NCI-H748 (cell line): Measurements from ENCODE around the gene CXCL6.

Experiments
- DNase-seq: peaks from one replicate; lab custom pipeline; 2025; ENCODE audit not compliant: unreplicated experiment; lab: John Stamatoyannopoulos, UW

The CXCL6 gene

DNA sequence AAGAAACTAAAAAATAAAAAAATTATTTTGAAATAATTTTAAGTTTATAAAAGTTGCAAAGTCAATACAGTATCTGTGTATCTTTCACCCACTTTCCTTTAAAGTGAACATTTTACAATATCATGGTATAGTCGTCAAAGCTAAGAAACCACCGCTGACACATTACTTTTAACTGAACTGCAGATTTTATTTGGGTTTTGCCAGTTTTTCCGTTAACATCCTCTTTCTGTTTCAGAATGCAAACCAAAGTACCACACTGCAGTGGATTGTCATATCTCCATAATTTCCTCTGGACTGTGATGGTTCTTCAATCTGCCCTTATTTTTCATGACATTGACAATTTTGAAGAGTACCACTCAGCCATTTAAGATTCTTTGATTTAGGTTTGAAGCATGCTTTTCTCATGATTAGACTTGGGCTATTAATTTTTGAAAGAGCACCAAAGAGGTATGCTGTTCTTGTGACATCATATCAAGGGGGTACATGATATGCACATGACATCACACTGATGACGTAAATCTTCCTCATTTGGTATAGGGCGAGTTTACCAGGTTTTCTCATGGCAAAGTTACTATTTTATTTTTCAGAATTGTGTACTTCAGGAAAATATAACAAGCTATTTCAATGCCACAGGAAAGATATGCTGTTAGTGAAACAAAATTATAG, 29.1 kb downstream of the CXCL6 start:
- DNase-seq, result no peak

- DNase-seq, result no peak
Measured at GRCh38 chr4:73866246-73866645, 29.8 kb downstream of the CXCL6 start.

- peak; percentile 29 for DNase-seq
Measured at GRCh38 chr4:73867783-73868182, 31.3 kb downstream of the CXCL6 start.

DNA sequence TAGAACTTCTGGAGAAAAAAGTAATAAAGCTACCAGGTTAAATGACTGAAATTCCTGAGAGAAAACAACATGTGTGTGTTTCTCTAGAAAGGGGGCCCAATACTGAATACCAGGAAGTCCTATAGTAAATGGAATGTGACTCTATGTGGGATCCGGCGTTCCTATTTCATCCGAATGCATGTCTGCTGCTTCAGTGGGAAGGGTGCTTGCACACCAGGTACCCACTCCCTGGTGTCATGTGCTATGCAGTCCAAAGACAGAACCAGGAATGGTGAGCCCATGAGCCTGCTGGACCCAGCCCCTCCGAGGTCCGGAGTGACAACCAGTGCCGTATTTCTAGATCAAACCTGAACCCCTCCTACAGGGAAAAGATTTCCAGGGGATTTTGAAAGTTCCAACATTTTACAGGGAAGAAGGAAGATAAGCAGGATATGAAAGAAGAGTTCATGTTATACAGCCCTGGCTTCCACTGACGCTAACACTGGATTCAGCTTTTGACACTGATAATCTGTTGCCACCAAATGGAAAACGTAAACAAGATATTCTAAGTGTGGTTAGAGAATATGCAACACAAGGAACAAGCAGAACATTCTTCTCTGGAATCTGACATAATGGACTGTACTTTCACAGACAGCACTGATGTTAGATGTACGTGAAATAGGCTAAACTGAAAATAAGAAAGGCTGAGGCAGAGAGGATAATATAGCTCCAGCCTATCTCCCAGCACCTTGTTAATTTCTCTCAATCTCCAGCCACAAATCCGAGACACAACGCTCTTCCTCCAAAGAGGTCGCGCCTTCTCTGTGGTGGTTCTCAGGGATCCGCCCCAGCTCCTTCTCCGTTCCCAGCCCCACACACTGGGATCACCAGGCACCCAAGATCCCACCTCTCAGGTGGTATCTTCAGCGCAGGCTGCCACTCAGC, 32.0 kb downstream of the CXCL6 start:
- peak; percentile 5 for DNase-seq

- peak; percentile 22 for DNase-seq
Measured at GRCh38 chr4:73869130-73870055, 32.9 kb downstream of the CXCL6 start, which contains the start of gene CXCL1. Gene CXCL1 (plus strand): TSS chr4:73869393. CDS start chr4:73869471, 78 bp downstream.

DNA sequence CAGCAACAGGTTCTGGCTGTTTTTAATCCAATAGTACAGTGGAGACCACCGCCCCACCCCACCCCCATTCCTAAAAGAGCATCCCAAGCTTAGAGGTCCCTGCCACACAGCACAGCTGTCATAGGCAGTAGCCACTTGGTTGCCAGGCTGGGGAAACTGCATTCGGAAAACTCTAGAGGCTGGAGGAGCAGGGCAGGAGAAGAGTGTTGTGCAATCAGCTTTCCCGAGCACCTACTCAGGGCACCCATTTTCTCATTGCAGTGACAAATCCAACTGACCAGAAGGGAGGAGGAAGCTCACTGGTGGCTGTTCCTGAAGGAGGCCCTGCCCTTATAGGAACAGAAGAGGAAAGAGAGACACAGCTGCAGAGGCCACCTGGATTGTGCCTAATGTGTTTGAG, 33.8 kb downstream of the CXCL6 start:
- no peak for DNase-seq

- no peak for DNase-seq
Measured at GRCh38 chr4:73870768-73871167, 34.3 kb downstream of the CXCL6 start.

DNA sequence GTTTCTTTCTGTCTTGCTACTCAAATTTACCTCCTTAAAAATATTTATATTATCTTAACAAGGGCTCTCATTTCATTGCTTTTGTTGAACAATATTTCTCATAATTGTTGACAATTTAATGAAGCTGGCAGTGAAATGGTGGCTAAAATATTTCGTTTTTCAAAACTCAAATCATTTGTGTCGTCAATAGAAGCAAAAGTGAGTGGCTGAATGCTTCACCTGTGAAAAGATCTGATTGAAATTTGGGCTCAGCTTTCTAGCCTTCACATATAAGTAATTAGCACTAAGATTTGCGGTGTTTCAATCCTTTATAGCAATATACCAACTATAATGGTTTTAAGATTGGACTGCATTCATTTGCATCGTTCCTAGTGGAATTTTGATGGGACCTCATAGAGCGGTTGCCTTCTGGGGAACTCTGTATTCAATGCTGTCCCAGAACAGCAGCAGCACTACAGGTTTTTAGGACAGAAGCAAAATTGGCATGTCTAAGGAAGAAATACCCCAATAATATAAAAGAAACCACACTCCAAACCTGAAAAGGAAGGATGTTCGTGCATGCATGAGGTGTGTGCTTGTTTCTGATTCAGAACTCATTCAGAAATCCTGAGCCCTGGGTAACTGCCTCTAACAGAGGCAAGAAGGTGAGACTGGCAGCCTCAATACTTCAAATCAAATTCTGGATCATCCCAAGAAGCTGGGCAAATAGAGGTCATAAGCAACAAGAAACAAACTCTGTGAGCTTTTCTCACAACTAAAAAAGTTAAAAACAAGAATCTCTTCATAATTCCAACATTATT, 35.2 kb downstream of the CXCL6 start:
- no peak for DNase-seq

- no peak for DNase-seq
Measured at GRCh38 chr4:73872316-73873108, 36.0 kb downstream of the CXCL6 start.

GRCh38 chr4:73874386-73874785, 37.9 kb downstream of the CXCL6 start:
- DNase-seq, result no peak

DNA sequence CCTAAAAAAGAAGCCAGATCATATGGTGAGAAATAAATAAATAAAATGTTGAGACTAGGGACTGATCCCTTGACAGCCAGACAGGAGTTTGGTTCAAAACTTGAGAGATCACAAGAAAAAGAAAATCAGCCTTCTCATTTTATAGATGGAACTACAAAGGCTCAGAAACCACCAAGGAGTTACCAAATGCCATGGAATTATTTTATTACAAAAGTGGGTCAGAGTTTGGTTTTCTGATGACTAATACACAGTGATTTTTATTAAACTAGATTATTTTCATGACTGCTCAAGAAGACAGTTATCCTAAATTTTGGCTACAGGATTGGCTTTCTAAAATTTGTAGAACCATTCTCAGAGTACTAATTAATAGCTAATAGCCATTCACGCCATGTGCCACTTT, 38.9 kb downstream of the CXCL6 start:
- DNase-seq, result no peak

DNA sequence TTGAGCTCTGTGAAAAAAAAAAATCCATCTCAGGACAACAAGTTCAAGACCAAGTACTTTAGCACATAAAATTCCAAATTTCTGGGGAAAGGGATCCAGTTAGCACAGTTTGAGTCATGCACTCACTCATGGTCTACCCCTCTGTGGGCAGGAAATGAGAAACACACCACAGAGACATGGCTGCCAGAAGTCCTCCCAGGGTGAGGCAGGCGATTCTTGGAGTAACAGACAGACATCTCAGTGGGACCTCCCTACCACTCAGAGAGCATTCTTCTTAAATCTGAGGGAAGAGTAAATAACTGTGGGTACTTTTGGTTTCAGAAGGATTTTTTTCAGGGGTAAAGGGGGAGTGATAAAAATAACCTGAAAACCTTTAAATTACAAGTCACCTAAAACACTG, 46.8 kb downstream of the CXCL6 start:
- DNase-seq, result no peak

DNA sequence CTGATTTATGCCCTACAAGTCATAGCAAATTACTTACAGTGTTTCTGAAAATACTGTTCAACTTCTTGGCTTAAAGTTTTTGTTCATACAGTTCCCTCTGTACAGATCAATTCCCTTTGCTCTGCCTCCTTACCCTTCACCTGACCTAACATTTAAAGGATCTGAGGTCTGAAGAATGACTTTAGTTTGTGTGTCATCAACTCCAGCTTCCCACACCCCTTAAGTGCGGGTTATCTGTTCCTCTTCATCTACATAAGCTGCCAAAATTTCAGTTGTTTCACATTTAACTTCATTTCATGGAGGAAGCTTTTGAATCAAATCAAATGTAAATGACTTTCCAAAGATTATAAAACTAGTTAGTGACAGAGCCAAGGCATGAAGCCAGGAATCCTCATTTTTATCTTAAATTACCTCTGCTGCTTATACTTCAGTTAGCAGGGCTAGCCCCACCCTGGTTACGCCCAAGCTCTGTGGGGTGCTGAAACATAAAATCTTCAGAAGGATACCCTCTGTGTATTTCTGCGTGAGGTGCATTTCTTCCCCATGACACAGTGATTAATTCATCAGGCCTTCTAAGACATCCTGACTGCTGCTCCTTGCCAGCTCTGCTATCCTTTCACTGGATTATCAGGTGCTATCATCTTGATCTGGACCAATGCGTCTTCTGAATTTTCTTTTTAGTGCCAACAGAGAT, 49.2 kb downstream of the CXCL6 start:
- DNase-seq, result no peak
